Type B pancreatic cell (in vitro differentiated cells): ENCODE measurements around the gene MFSD2B. TPM values are rescaled to one million over a fixed set of nuclear protein-coding genes. Genes with fewer than 3 reads are reported as not detected.

ENCODE experiments used
- DNase-seq: peaks from one replicate; pipeline ENCODE4 v3.0.0; 2021; ENCODE audit warnings: mixed read lengths; ENCODE audit not compliant: unreplicated experiment; ENCODE audit errors: extremely low spot score
- H3K27ac Mint-ChIP-seq: 2 replicates; pipeline ENCODE4 v1.8.0; 2021; ENCODE audit warnings: mild to moderate bottlenecking, mixed read lengths
- H3K27me3 Mint-ChIP-seq: 2 replicates; pipeline ENCODE4 v1.8.0; 2021; ENCODE audit warnings: mixed read lengths
- H3K36me3 Mint-ChIP-seq: 2 replicates; pipeline ENCODE4 v1.8.0; 2021; ENCODE audit warnings: mixed read lengths
- H3K4me1 Mint-ChIP-seq: one replicate; pipeline ENCODE4 v1.8.0; 2021; ENCODE audit warnings: mixed read lengths; ENCODE audit not compliant: unreplicated experiment
- H3K4me3 Mint-ChIP-seq: 2 replicates; pipeline ENCODE4 v1.8.0; 2021; ENCODE audit warnings: mild to moderate bottlenecking, mixed read lengths
- H3K9me3 Mint-ChIP-seq: 2 replicates; pipeline ENCODE4 v1.8.0; 2021; ENCODE audit warnings: mixed read lengths
- CTCF ChIP-seq: fragments of 200-600 bp; sonication (generic); conservative IDR thresholded peaks from 2 replicates; pipeline ENCODE4 v1.5.0; 2021; ENCODE audit warnings: antibody characterized with exemption, mild to moderate bottlenecking
- total RNA-seq: library from RNA; stranded (reverse); gene quantifications from 2 replicates; pipeline ENCODE4 v1.2.1, GENCODE V29; 2021; ENCODE audit warnings: low replicate concordance

Gene MFSD2B
- total RNA-seq, 1 donor from 2014 or later = not detected

GRCh38 chr2:24073816-24074215 lies 63.9 kb downstream of the MFSD2B start:
- DNase-seq = no peak
- Mint-ChIP-seq H3K4me3 (peak overlapping the region; percentile 18), H3K9me3 (no peaks in the 10 kb centered on the region), H3K36me3 (peaks cover 20% of the 10 kb centered on the region), H3K4me1 (peaks cover 31% of the 10 kb centered on the region), H3K27ac (no peak overlapping the region), H3K27me3 (no peaks in the 10 kb centered on the region)
- no peak for TF ChIP-seq CTCF

- Mint-ChIP-seq H3K4me1 (peaks cover 31% of the 10 kb centered on the region), H3K27me3 (no peaks in the 10 kb centered on the region), H3K9me3 (no peaks in the 10 kb centered on the region), H3K4me3 (peak overlapping the region; percentile 97), H3K27ac (peak overlapping the region; percentile 95), H3K36me3 (peaks cover 24% of the 10 kb centered on the region)
- DNase-seq = no peak
- no peak for TF ChIP-seq CTCF
These were observed 65.4 kb downstream of the MFSD2B start for GRCh38 chr2:24075259-24075658.

Other genes starting within 250 kb of the MFSD2B start
- 15.9 and 25.7 TPM in 2 replicates for gene ATAD2B, start 83.0 kb upstream of the MFSD2B start, total RNA-seq
- gene UBXN2A, start 69.6 kb upstream of the MFSD2B start, total RNA-seq = 11.2 and 20.7 TPM in 2 replicates
- 12.3 and 24.6 TPM in 2 replicates for gene WDCP, start 37.3 kb downstream of the MFSD2B start, total RNA-seq
- gene FKBP1B, start 39.7 kb downstream of the MFSD2B start, total RNA-seq = 19.0 and 23.0 TPM in 2 replicates
- 102 TPM in 2 replicates for gene SF3B6, start 66.2 kb downstream of the MFSD2B start, total RNA-seq
- 63.4 and 74.0 TPM in 2 replicates for gene TP53I3, start 74.7 kb downstream of the MFSD2B start, total RNA-seq
- 1.3 and 2.5 TPM in 2 replicates for gene PFN4, start 113.2 kb downstream of the MFSD2B start, total RNA-seq
- 14.4 and 20.4 TPM in 2 replicates for gene FAM228B, start 113.4 kb downstream of the MFSD2B start, total RNA-seq
- not detected in 2 replicates for gene FAM228A, start 165.0 kb downstream of the MFSD2B start, total RNA-seq